Sigmoid colon (tissue), 4 donors: ENCODE measurements around the gene PODXL2.

Experiments
- CTCF ChIP-seq, 4 experiments: fragments of 450-650 bp in 3 of 4; fragments of 200-600 bp in 1 of 4; IDR thresholded peaks; one replicate each; pipeline ENCODE4 v1.5.1; 2016 to 2019; ENCODE audit warnings: antibody characterized with exemption in 4 of 4, mild to moderate bottlenecking in 3 of 4, moderate library complexity in 2 of 4
- POLR2A ChIP-seq, 2 donors: fragments of 450-650 bp; IDR thresholded peaks; one replicate each; pipeline ENCODE4 v1.6.1; 2016; ENCODE audit warnings: antibody characterized with exemption in 2 of 2, mild to moderate bottlenecking in 2 of 2, moderate library complexity in 2 of 2
- POLR2AphosphoS5 ChIP-seq, 4 donors: sonication (generic); formaldehyde crosslinking; IDR thresholded peaks; one replicate each; pipeline ENCODE4 v1.6.1; 2017; ENCODE audit warnings: antibody characterized with exemption in 4 of 4

- no peak for TF ChIP-seq POLR2AphosphoS5 (IDR thresholded peaks at IDR 0.05)
- no peak for TF ChIP-seq POLR2A (IDR thresholded peaks at IDR 0.05)
- no peak for TF ChIP-seq CTCF (IDR thresholded peaks at IDR 0.05)
These were observed 36.2 kb downstream of the PODXL2 start for GRCh38 chr3:127665165-127665564.
